ENCODE measurements around the gene ATP1A4.

The ATP1A4 gene

GRCh38 chr1:160158534-160158933 lies 7.1 kb downstream of the ATP1A4 start:
- in situ Hi-C loops (cut with HindIII; ENCODE audit: low pct_unique_long_range_greater_than_20kb, low sequenced_read_pairs) = no loop called here
- DNase-seq (ENCODE audit: low read depth in 1 of 2, low spot score in 1 of 2) = no peak
- no peak for TF ChIP-seq JUND (IDR thresholded peaks at IDR 0.05; ENCODE audit: low read depth)

- in situ Hi-C loops (cut with HindIII; ENCODE audit: low pct_unique_long_range_greater_than_20kb, low sequenced_read_pairs) = no loop called here
- peak in 1 of 2 experiments; percentile 81 for DNase-seq (ENCODE audit: low read depth in 1 of 2, low spot score in 1 of 2)
- TF ChIP-seq JUND (IDR thresholded peaks at IDR 0.05; ENCODE audit: low read depth) = no peak
Measured at GRCh38 chr1:160159846-160160245, 8.4 kb downstream of the ATP1A4 start.

- in situ Hi-C loops (cut with HindIII; ENCODE audit: low pct_unique_long_range_greater_than_20kb, low sequenced_read_pairs) = no loop called here
- TF ChIP-seq JUND (IDR thresholded peaks at IDR 0.05; ENCODE audit: low read depth) = no peak
Measured at GRCh38 chr1:160161965-160162705, 10.7 kb downstream of the ATP1A4 start.

GRCh38 chr1:160162931-160163330 lies 11.5 kb downstream of the ATP1A4 start:
- no peak for TF ChIP-seq JUND (IDR thresholded peaks at IDR 0.05; ENCODE audit: low read depth)
- no peak for DNase-seq (ENCODE audit: low read depth in 1 of 2, low spot score in 1 of 2)
- in situ Hi-C loops (cut with HindIII; ENCODE audit: low pct_unique_long_range_greater_than_20kb, low sequenced_read_pairs) = no loop called here

More at GRCh38 chr1:160161965-160162705, 10.7 kb downstream of the ATP1A4 start:
- peak in 1 of 2 experiments; percentile 53 for DNase-seq (ENCODE audit: low read depth in 1 of 2, low spot score in 1 of 2)

- in situ Hi-C loops (cut with HindIII; ENCODE audit: low pct_unique_long_range_greater_than_20kb, low sequenced_read_pairs) = no loop called here
- no peak for TF ChIP-seq JUND (IDR thresholded peaks at IDR 0.05; ENCODE audit: low read depth)
- DNase-seq (ENCODE audit: low read depth in 1 of 2, low spot score in 1 of 2) = no peak
Measured at GRCh38 chr1:160163615-160164014, 12.2 kb downstream of the ATP1A4 start.

- no peak for TF ChIP-seq JUND (IDR thresholded peaks at IDR 0.05; ENCODE audit: low read depth)
- DNase-seq (ENCODE audit: low read depth in 1 of 2, low spot score in 1 of 2) = no peak
- in situ Hi-C loops (cut with HindIII; ENCODE audit: low pct_unique_long_range_greater_than_20kb, low sequenced_read_pairs) = no loop called here
Measured at GRCh38 chr1:160164121-160164520, 12.7 kb downstream of the ATP1A4 start.

GRCh38 chr1:160166166-160166868 lies 14.9 kb downstream of the ATP1A4 start:
- in situ Hi-C loops (cut with HindIII; ENCODE audit: low pct_unique_long_range_greater_than_20kb, low sequenced_read_pairs) = no loop called here
- no peak for DNase-seq (ENCODE audit: low read depth in 1 of 2, low spot score in 1 of 2)
- TF ChIP-seq JUND (IDR thresholded peaks at IDR 0.05; ENCODE audit: low read depth) = no peak

- in situ Hi-C loops (cut with HindIII; ENCODE audit: low pct_unique_long_range_greater_than_20kb, low sequenced_read_pairs) = no loop called here
- no peak for TF ChIP-seq JUND (IDR thresholded peaks at IDR 0.05; ENCODE audit: low read depth)
- peak in 1 of 2 experiments; percentile 36 for DNase-seq (ENCODE audit: low read depth in 1 of 2, low spot score in 1 of 2)
Measured at GRCh38 chr1:160167056-160167455, 15.7 kb downstream of the ATP1A4 start.

GRCh38 chr1:160167580-160167979 lies 16.2 kb downstream of the ATP1A4 start:
- in situ Hi-C loops (cut with HindIII; ENCODE audit: low pct_unique_long_range_greater_than_20kb, low sequenced_read_pairs) = no loop called here
- no peak for DNase-seq (ENCODE audit: low read depth in 1 of 2, low spot score in 1 of 2)
- TF ChIP-seq JUND (IDR thresholded peaks at IDR 0.05; ENCODE audit: low read depth) = no peak

- TF ChIP-seq JUND (IDR thresholded peaks at IDR 0.05; ENCODE audit: low read depth) = no peak
- DNase-seq (ENCODE audit: low read depth in 1 of 2, low spot score in 1 of 2) = no peak
- in situ Hi-C loops (cut with HindIII; ENCODE audit: low pct_unique_long_range_greater_than_20kb, low sequenced_read_pairs) = no loop called here
Measured at GRCh38 chr1:160168016-160168415, 16.6 kb downstream of the ATP1A4 start.

- DNase-seq (ENCODE audit: low read depth in 1 of 2, low spot score in 1 of 2) = no peak
- in situ Hi-C loops (cut with HindIII; ENCODE audit: low pct_unique_long_range_greater_than_20kb, low sequenced_read_pairs) = no loop called here
- no peak for TF ChIP-seq JUND (IDR thresholded peaks at IDR 0.05; ENCODE audit: low read depth)
Measured at GRCh38 chr1:160168609-160169369, 17.4 kb downstream of the ATP1A4 start.

GRCh38 chr1:160169553-160170399 lies 18.4 kb downstream of the ATP1A4 start:
- in situ Hi-C loops (cut with HindIII; ENCODE audit: low pct_unique_long_range_greater_than_20kb, low sequenced_read_pairs) = no loop called here
- no peak for DNase-seq (ENCODE audit: low read depth in 1 of 2, low spot score in 1 of 2)
- TF ChIP-seq JUND (IDR thresholded peaks at IDR 0.05; ENCODE audit: low read depth) = no peak

All from T47D (cell line).